Mesenchymal stem cell (in vitro differentiated cells and primary cell): ENCODE results near the gene C17orf107.

Experiments used
- DNase-seq: peaks from one replicate; pipeline ENCODE4 v3.0.0-alpha.2; 2013
- H2AFZ ChIP-seq: one replicate; pipeline ENCODE4 v1.6.1; 2013; ENCODE audit warnings: low read depth, mild to moderate bottlenecking, control low read depth, inconsistent platforms, low read length, moderate library complexity
- H2AK5ac ChIP-seq: 2 replicates; pipeline ENCODE4 v1.6.1; 2013; ENCODE audit warnings: low read length, moderate library complexity, mild to moderate bottlenecking, inconsistent platforms; ENCODE audit not compliant: severe bottlenecking
- H2BK120ac ChIP-seq: one replicate; pipeline ENCODE4 v1.6.1; 2013; ENCODE audit warnings: low read depth, mild to moderate bottlenecking, inconsistent platforms, low read length, moderate library complexity
- H2BK12ac ChIP-seq, 2 experiments: one replicate each; pipeline ENCODE4 v1.6.1; 2013; ENCODE audit warnings: inconsistent platforms in 2 of 2, low read length in 2 of 2, mild to moderate bottlenecking in 2 of 2, moderate library complexity in 2 of 2, control low read depth in 1 of 2
- H2BK15ac ChIP-seq: one replicate; pipeline ENCODE4 v1.6.1; 2013; ENCODE audit warnings: mild to moderate bottlenecking, low read depth, inconsistent platforms; ENCODE audit not compliant: poor library complexity, severe bottlenecking
- H2BK5ac ChIP-seq: 2 replicates; pipeline ENCODE4 v1.6.1; 2013; ENCODE audit warnings: low read depth, mild to moderate bottlenecking, low read length, control low read depth, inconsistent platforms; ENCODE audit not compliant: poor library complexity, severe bottlenecking
- H3K14ac ChIP-seq, 2 experiments: one replicate each; pipeline ENCODE4 v1.6.1; 2013; ENCODE audit warnings: inconsistent platforms in 2 of 2, low read length in 2 of 2, control low read depth in 1 of 2, mild to moderate bottlenecking in 1 of 2, moderate library complexity in 1 of 2
- H3K18ac ChIP-seq, 2 experiments: one replicate each; pipeline ENCODE4 v1.6.1; 2013; ENCODE audit warnings: inconsistent platforms in 2 of 2, low read length in 2 of 2, control low read depth in 1 of 2, low read depth in 1 of 2, mild to moderate bottlenecking in 1 of 2
- H3K23ac ChIP-seq, 2 experiments: one replicate each; pipeline ENCODE4 v1.6.1; 2013; ENCODE audit warnings: inconsistent platforms in 2 of 2, low read length in 2 of 2, mild to moderate bottlenecking in 2 of 2, moderate library complexity in 2 of 2, control low read depth in 1 of 2
- H3K27ac ChIP-seq: 2 replicates; pipeline ENCODE4 v1.5.1; 2013; ENCODE audit warnings: mild to moderate bottlenecking, moderate library complexity, low read length, control low read depth, inconsistent platforms; ENCODE audit not compliant: poor library complexity, severe bottlenecking
- H3K27me3 ChIP-seq, 2 experiments: 2 replicates each; pipeline versions ENCODE4 v1.6.1 to v1.7.0; 2013; ENCODE audit warnings: low read length in 2 of 2, mild to moderate bottlenecking in 2 of 2, moderate library complexity in 2 of 2, control low read depth in 1 of 2, inconsistent platforms in 1 of 2; ENCODE audit not compliant: control insufficient read depth in 1 of 2, insufficient read depth in 1 of 2
- H3K36me3 ChIP-seq, 2 experiments: 2 replicates each; pipeline versions ENCODE4 v1.6.1 to v1.7.0; 2013; ENCODE audit warnings: low read length in 2 of 2, control low read depth in 1 of 2, inconsistent platforms in 1 of 2, low read depth in 1 of 2, mild to moderate bottlenecking in 1 of 2; ENCODE audit not compliant: insufficient read depth in 2 of 2, control insufficient read depth in 1 of 2
- H3K4ac ChIP-seq, 2 experiments: one replicate each; pipeline ENCODE4 v1.6.1; 2013; ENCODE audit warnings: inconsistent platforms in 2 of 2, low read length in 2 of 2, mild to moderate bottlenecking in 2 of 2, moderate library complexity in 2 of 2, control low read depth in 1 of 2, low read depth in 1 of 2
- H3K4me1 ChIP-seq: 2 replicates; pipeline ENCODE4 v1.6.1; 2013; ENCODE audit warnings: low read depth, low read length, control low read depth; ENCODE audit not compliant: control insufficient read depth, insufficient read depth
- H3K4me2 ChIP-seq: 2 replicates; pipeline ENCODE4 v1.6.1; 2013; ENCODE audit warnings: low read length, mild to moderate bottlenecking, inconsistent platforms; ENCODE audit not compliant: poor library complexity, severe bottlenecking
- H3K4me3 ChIP-seq, 2 experiments: 2 replicates each; pipeline versions ENCODE4 v1.5.1 to v1.7.0; 2013; ENCODE audit warnings: low read length in 2 of 2, mild to moderate bottlenecking in 2 of 2, control low read depth in 1 of 2, low read depth in 1 of 2; ENCODE audit not compliant: insufficient read depth in 1 of 2
- H3K79me1 ChIP-seq: replicated peaks from 2 replicates; pipeline ENCODE4 v1.6.1; 2013; ENCODE audit warnings: mild to moderate bottlenecking, control low read depth, low read length, inconsistent platforms; ENCODE audit not compliant: poor library complexity, severe bottlenecking
- H3K9ac ChIP-seq: 2 replicates; pipeline ENCODE4 v1.7.0; 2013; ENCODE audit warnings: mild to moderate bottlenecking, low read length, moderate library complexity
- H3K9me3 ChIP-seq: 2 replicates; pipeline ENCODE4 v1.7.0; 2013; ENCODE audit warnings: mild to moderate bottlenecking, low read length; ENCODE audit not compliant: control insufficient read depth
- H4K8ac ChIP-seq: one replicate; pipeline ENCODE4 v1.6.1; 2013; ENCODE audit warnings: inconsistent platforms, mild to moderate bottlenecking, low read length, moderate library complexity
- H4K91ac ChIP-seq: one replicate; pipeline ENCODE4 v1.6.1; 2013; ENCODE audit warnings: mild to moderate bottlenecking, low read length, inconsistent platforms
- WGBS: methylation state at CpG from one replicate; pipeline ENCODE4 v1.1.7; 2013; ENCODE audit warnings: mixed read lengths; 5-methylcytosine and 5-hydroxymethylcytosine counted together

C17orf107 gene

GRCh38 chr17:4853208-4853671 lies 46.1 kb upstream of the C17orf107 start:
- no peak overlapping the region for H2BK5ac ChIP-seq
- H3K4ac ChIP-seq: no peak overlapping the region
- H3K18ac ChIP-seq: no peak overlapping the region
- WGBS: no CpG with 5 or more reads among the region's 2 CpGs
- H2BK120ac ChIP-seq: no peak overlapping the region
- H3K9ac ChIP-seq: no peak overlapping the region
- H2AK5ac ChIP-seq: peak overlapping the region; percentile 27
- H3K79me1 ChIP-seq: peaks cover 32% of the 10 kb centered on the region
- H3K23ac ChIP-seq: no peak overlapping the region
- no peak overlapping the region for H4K8ac ChIP-seq
- H3K4me3 ChIP-seq: no peak overlapping the region
- no peak overlapping the region for H3K27ac ChIP-seq
- peaks cover 7 to 10% of the 10 kb centered on the region in 2 experiments for H3K36me3 ChIP-seq
- no peak overlapping the region for H2AFZ ChIP-seq
- no peak for DNase-seq
- H3K27me3 ChIP-seq: no peaks in the 10 kb centered on the region
- H3K9me3 ChIP-seq: no peaks in the 10 kb centered on the region
- H3K14ac ChIP-seq: no peak overlapping the region
- H2BK12ac ChIP-seq: no peak overlapping the region
- H3K4me1 ChIP-seq: peaks cover 39% of the 10 kb centered on the region
- no peak overlapping the region for H3K4me2 ChIP-seq
- no peak overlapping the region for H4K91ac ChIP-seq
- no peak overlapping the region for H2BK15ac ChIP-seq

DNA sequence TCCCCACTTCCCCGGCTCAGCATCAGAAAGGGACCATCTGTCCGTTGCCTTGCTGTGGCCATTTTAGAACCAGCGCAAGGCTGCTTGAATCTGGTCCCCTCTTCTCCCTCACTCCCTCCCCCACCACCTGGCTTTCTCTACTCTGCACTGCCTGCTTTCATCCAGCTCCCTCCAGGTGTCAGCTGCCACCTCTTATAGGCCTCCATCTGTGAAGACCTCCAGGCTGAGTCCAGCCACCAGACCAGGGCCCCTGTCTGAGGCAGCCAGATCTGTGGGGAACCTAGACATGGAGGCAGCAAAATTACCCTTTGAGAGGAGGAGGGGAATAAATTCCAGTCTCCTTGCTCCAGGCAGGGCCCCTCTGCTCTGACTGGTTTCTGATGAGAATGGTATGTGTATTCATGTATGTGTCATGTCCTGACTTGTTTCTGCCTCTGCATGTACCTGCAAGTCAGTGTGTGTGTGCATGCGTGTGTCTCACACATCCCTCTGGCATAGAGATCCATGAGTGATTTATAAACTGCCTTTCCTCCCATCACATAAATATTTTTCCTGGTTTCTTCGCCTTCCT lies 45.1 kb upstream of the C17orf107 start:
- Histone ChIP-seq H3K9ac (no peak overlapping the region), H3K18ac (no peak overlapping the region), H3K23ac (no peak overlapping the region), H2BK12ac (no peak overlapping the region), H2BK15ac (no peak overlapping the region), H4K91ac (no peak overlapping the region), H3K4me1 (peaks cover 41% of the 10 kb centered on the region), H2BK120ac (no peak overlapping the region), H4K8ac (no peak overlapping the region), H2AFZ (no peak overlapping the region), H2BK5ac (no peak overlapping the region), H3K4me2 (no peak overlapping the region), H3K4me3 (no peak overlapping the region), H3K36me3 (peaks cover 7 to 10% of the 10 kb centered on the region in 2 experiments), H3K14ac (no peak overlapping the region), H3K9me3 (no peaks in the 10 kb centered on the region), H3K27ac (no peak overlapping the region), H2AK5ac (peak overlapping the region; percentile 10), H3K4ac (no peak overlapping the region), H3K27me3 (no peaks in the 10 kb centered on the region), H3K79me1 (peaks cover 30% of the 10 kb centered on the region)
- 96% methylated on average over 5 of the region's 5 CpGs for WGBS
- no peak for DNase-seq

GRCh38 chr17:4856271-4856936 lies 42.9 kb upstream of the C17orf107 start:
- no peak overlapping the region for H2AK5ac ChIP-seq
- H2BK5ac ChIP-seq: no peak overlapping the region
- H3K18ac ChIP-seq: no peak overlapping the region
- H3K14ac ChIP-seq: no peak overlapping the region
- H4K91ac ChIP-seq: no peak overlapping the region
- no peak overlapping the region for H2BK120ac ChIP-seq
- DNase-seq: no peak
- no peak overlapping the region for H3K27ac ChIP-seq
- no peak overlapping the region for H3K4me3 ChIP-seq
- no peak overlapping the region for H3K23ac ChIP-seq
- no peak overlapping the region for H2AFZ ChIP-seq
- no peak overlapping the region for H4K8ac ChIP-seq
- H3K9ac ChIP-seq: no peak overlapping the region
- H2BK12ac ChIP-seq: no peak overlapping the region
- peak overlapping the region; percentile 56 for H2BK15ac ChIP-seq
- H3K36me3 ChIP-seq: peaks cover 11 to 25% of the 10 kb centered on the region in 2 experiments
- 88% methylated on average over 13 of the region's 17 CpGs for whole genome bisulfite sequencing
- H3K4ac ChIP-seq: no peak overlapping the region
- H3K9me3 ChIP-seq: no peaks in the 10 kb centered on the region
- H3K79me1 ChIP-seq: peaks cover 34% of the 10 kb centered on the region
- H3K4me2 ChIP-seq: no peak overlapping the region
- H3K4me1 ChIP-seq: peaks cover 35% of the 10 kb centered on the region
- no peaks in the 10 kb centered on the region for H3K27me3 ChIP-seq

- H3K9ac ChIP-seq: no peak overlapping the region
- H4K91ac ChIP-seq: no peak overlapping the region
- peak overlapping the region in 1 of 2 experiments; percentile 5 for H3K14ac ChIP-seq
- H3K4me3 ChIP-seq: no peak overlapping the region
- peaks cover 32% of the 10 kb centered on the region for H3K4me1 ChIP-seq
- WGBS: over 99% methylated on average over 7 of the region's 7 CpGs
- peak overlapping the region in 1 of 2 experiments; percentile 15 for H2BK12ac ChIP-seq
- H3K79me1 ChIP-seq: peaks cover 34% of the 10 kb centered on the region
- H2BK15ac ChIP-seq: no peak overlapping the region
- H2BK5ac ChIP-seq: no peak overlapping the region
- DNase-seq: no peak
- no peak overlapping the region for H3K4ac ChIP-seq
- no peak overlapping the region for H4K8ac ChIP-seq
- H2BK120ac ChIP-seq: no peak overlapping the region
- H3K27ac ChIP-seq: no peak overlapping the region
- no peak overlapping the region for H3K23ac ChIP-seq
- H3K36me3 ChIP-seq: peaks cover 14 to 25% of the 10 kb centered on the region in 2 experiments
- no peak overlapping the region for H3K18ac ChIP-seq
- H2AFZ ChIP-seq: no peak overlapping the region
- H2AK5ac ChIP-seq: no peak overlapping the region
- H3K4me2 ChIP-seq: no peak overlapping the region
- no peaks in the 10 kb centered on the region for H3K9me3 ChIP-seq
- H3K27me3 ChIP-seq: no peaks in the 10 kb centered on the region
These were observed 42.4 kb upstream of the C17orf107 start for GRCh38 chr17:4856937-4857314.
